GM23338 (cell line): Measurements from ENCODE around the gene FRRS1L. TPM values are rescaled to one million over a fixed set of nuclear protein-coding genes. Genes with fewer than 3 reads are reported as not detected.

ENCODE experiments used
- ATAC-seq: fragments of 200-7000 bp; cut with Tn5 transposase; 3 replicates; pipeline ENCODE4 v1.9.1; 2020
- DNase-seq: peaks from one replicate; pipeline ENCODE4 v3.0.0-alpha.2; 2015; ENCODE audit warnings: low spot score
- H2AFZ ChIP-seq: fragments of 200-600 bp; sonication (generic); 2 replicates; pipeline ENCODE4 v1.8.0; 2016; ENCODE audit warnings: antibody characterized with exemption, mild to moderate bottlenecking, moderate library complexity
- H3F3A ChIP-seq: fragments of 200-600 bp; sonication (generic); replicated peaks from 2 replicates; pipeline ENCODE4 v1.8.0; 2017; ENCODE audit warnings: antibody characterized with exemption, mixed run types, low read depth
- H3K27ac ChIP-seq: fragments of 200-600 bp; sonication (generic); 2 replicates; pipeline ENCODE4 v1.6.1; 2016; ENCODE audit warnings: low read depth
- H3K27me3 ChIP-seq: fragments of 200-600 bp; sonication (generic); 2 replicates; pipeline ENCODE4 v1.8.0; 2016; ENCODE audit warnings: mild to moderate bottlenecking, mixed run types, moderate library complexity; ENCODE audit not compliant: insufficient read depth
- H3K36me3 ChIP-seq: fragments of 200-600 bp; sonication (generic); 2 replicates; pipeline ENCODE4 v1.8.0; 2016; ENCODE audit warnings: mild to moderate bottlenecking; ENCODE audit not compliant: insufficient read depth
- H3K4me1 ChIP-seq: fragments of 200-600 bp; sonication (generic); 2 replicates; pipeline ENCODE4 v1.8.0; 2016; ENCODE audit warnings: mild to moderate bottlenecking, moderate library complexity; ENCODE audit not compliant: insufficient read depth
- H3K4me2 ChIP-seq: fragments of 200-600 bp; sonication (generic); 2 replicates; pipeline ENCODE4 v1.7.1; 2017; ENCODE audit warnings: mixed run types
- H3K4me3 ChIP-seq: fragments of 200-600 bp; sonication (generic); 2 replicates; pipeline ENCODE4 v1.6.1; 2016; ENCODE audit warnings: mixed run types
- H3K79me2 ChIP-seq: fragments of 200-600 bp; sonication (generic); replicated peaks from 2 replicates; pipeline ENCODE4 v1.8.0; 2017; ENCODE audit warnings: mild to moderate bottlenecking; ENCODE audit not compliant: insufficient read depth
- H3K9me2 ChIP-seq: fragments of 200-600 bp; sonication (generic); 2 replicates; pipeline ENCODE4 v1.8.0; 2017; ENCODE audit not compliant: insufficient read depth
- H4K20me1 ChIP-seq: fragments of 200-600 bp; sonication (generic); replicated peaks from 2 replicates; pipeline ENCODE4 v1.8.0; 2017; ENCODE audit warnings: mild to moderate bottlenecking; ENCODE audit not compliant: insufficient read depth
- H3K27ac Mint-ChIP-seq: 2 replicates; pipeline ENCODE4 v1.8.0; 2020; ENCODE audit warnings: inconsistent platforms, mild to moderate bottlenecking, moderate library complexity, mixed read lengths
- H3K27me3 Mint-ChIP-seq: 3 replicates; pipeline ENCODE4 v1.8.0; 2022; ENCODE audit warnings: low read depth, mild to moderate bottlenecking, moderate library complexity, mixed read lengths, inconsistent platforms; ENCODE audit not compliant: insufficient read depth, poor library complexity
- H3K36me3 Mint-ChIP-seq: 3 replicates; pipeline ENCODE4 v1.8.0; 2021; ENCODE audit warnings: low read depth, mild to moderate bottlenecking, inconsistent platforms, moderate library complexity, mixed read lengths
- H3K4me1 Mint-ChIP-seq: 3 replicates; pipeline ENCODE4 v1.8.0; 2020; ENCODE audit warnings: mild to moderate bottlenecking, inconsistent platforms, mixed read lengths
- H3K4me3 Mint-ChIP-seq: 3 replicates; pipeline ENCODE4 v1.8.0; 2021; ENCODE audit warnings: moderate library complexity, mild to moderate bottlenecking, inconsistent platforms, mixed read lengths
- H3K9me3 Mint-ChIP-seq: 3 replicates; pipeline ENCODE4 v1.8.0; 2020; ENCODE audit warnings: moderate library complexity, mild to moderate bottlenecking, inconsistent platforms, mixed read lengths
- CREB1 ChIP-seq: fragments of 250-450 bp; sonication (Bioruptor Pico); IDR thresholded peaks from 2 replicates; pipeline ENCODE4 v1.5.0; 2020; ENCODE audit warnings: low read depth, mild to moderate bottlenecking, moderate library complexity
- EZH2 ChIP-seq: fragments of 200-600 bp; sonication (generic); IDR thresholded peaks from one replicate; pipeline ENCODE4 v1.8.0; 2017; ENCODE audit warnings: antibody characterized with exemption, mild to moderate bottlenecking, low read depth; ENCODE audit not compliant: unreplicated experiment
- JUNB ChIP-seq: IDR thresholded peaks from one replicate; pipeline ENCODE4 v1.6.1; 2016; ENCODE audit warnings: antibody characterized with exemption; ENCODE audit not compliant: unreplicated experiment
- STAT1 ChIP-seq: IDR thresholded peaks from one replicate; pipeline ENCODE4 v1.6.1; 2016; ENCODE audit warnings: antibody characterized with exemption; ENCODE audit not compliant: unreplicated experiment
- ZNF462 ChIP-seq: fragments of 250-450 bp; sonication (Bioruptor Pico); IDR thresholded peaks from 2 replicates; pipeline ENCODE4 v1.5.0; 2020; ENCODE audit warnings: mild to moderate bottlenecking, moderate library complexity
- polyA plus RNA-seq: library from polyadenylated mRNA; unstranded; fragments of >200 nt; fragmentation: Nextera tagmentation; extraction: Ambion mirVana; gene quantifications from 2 replicates; pipeline ENCODE4 v1.2.1, GENCODE V29; 2016
- total RNA-seq: library from RNA; depleted of rRNA; stranded (reverse); fragments of >200 nt; shearing (Covaris generic); gene quantifications from 2 replicates; pipeline ENCODE4 v1.2.3, GENCODE V29; 2014
- TF ChIP-seq, protein P1 (sequence below), 2 experiments: fragments of 200-600 bp in 1 of 2; sonication (generic) in 1 of 2; conservative IDR thresholded peaks; 2 replicates each; pipeline versions ENCODE4 v1.5.1 to v1.6.1; 2016 to 2017; ENCODE audit warnings: antibody characterized with exemption in 2 of 2, low read depth in 2 of 2, mild to moderate bottlenecking in 2 of 2, moderate library complexity in 1 of 2

The FRRS1L gene
- total and polyA plus RNA-seq, 2 experiments from 2014 or later, result 0.37 to 1.1 TPM

DNA sequence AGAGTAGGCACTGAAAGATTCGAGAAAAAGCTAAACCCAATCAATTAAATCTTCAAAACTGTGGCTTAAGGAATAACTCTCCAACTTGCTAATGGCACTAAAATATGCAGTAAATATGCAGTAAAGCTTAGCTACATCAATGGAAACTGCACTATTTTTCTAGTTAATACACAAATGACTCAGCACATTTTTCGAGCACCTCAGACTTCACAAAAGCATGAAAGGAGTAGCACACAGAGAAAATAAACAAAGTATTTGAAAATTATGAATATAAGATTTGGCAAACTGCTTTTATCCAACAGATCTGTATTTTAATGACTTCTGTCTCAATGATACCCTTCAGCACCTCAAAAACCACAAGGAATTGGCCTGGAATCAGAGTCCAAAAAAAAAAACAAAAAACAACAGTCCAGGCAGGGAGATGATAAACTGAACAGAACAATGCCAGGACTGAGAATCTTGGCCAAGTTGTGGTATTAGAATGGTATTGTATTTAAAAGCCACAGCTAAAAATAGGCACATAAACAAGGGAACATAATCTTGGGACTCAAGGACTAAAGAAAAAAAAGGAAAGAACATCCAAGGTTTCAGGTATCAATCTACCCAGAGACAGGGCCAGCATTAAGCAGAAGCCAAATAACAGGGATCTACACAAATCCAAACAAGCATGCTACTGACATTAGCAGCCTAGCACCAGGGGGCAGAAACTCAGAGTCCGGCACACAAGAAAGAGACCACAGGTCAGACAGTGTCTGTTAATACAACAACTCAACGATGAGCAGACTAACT, 68.7 kb downstream of the FRRS1L start:
- H3K9me2 ChIP-seq, result no peaks in the 10 kb centered on the region
- no peaks in the 10 kb centered on the region for H3K27me3 ChIP-seq
- no peaks in the 10 kb centered on the region for H3F3A ChIP-seq
- H4K20me1 ChIP-seq, result peaks cover 57% of the 10 kb centered on the region
- peaks cover 100% of the 10 kb centered on the region for H3K79me2 ChIP-seq
- H3K27ac ChIP-seq, result 0 out of 2 replicates have a peak overlapping the region, but pooled peaks have one; percentile 0
- peaks cover 41% of the 10 kb centered on the region for H3K4me1 ChIP-seq
- H3K4me3 Mint-ChIP-seq, result no peak overlapping the region
- peaks cover 42% of the 10 kb centered on the region for H3K4me1 Mint-ChIP-seq
- ATAC-seq, result peak; percentile 73
- no peaks in the 10 kb centered on the region for H3K36me3 ChIP-seq
- DNase-seq, result peak; percentile 42
- peak overlapping the region; percentile 68 for H3K27ac Mint-ChIP-seq
- TF ChIP-seq, protein P1, sequence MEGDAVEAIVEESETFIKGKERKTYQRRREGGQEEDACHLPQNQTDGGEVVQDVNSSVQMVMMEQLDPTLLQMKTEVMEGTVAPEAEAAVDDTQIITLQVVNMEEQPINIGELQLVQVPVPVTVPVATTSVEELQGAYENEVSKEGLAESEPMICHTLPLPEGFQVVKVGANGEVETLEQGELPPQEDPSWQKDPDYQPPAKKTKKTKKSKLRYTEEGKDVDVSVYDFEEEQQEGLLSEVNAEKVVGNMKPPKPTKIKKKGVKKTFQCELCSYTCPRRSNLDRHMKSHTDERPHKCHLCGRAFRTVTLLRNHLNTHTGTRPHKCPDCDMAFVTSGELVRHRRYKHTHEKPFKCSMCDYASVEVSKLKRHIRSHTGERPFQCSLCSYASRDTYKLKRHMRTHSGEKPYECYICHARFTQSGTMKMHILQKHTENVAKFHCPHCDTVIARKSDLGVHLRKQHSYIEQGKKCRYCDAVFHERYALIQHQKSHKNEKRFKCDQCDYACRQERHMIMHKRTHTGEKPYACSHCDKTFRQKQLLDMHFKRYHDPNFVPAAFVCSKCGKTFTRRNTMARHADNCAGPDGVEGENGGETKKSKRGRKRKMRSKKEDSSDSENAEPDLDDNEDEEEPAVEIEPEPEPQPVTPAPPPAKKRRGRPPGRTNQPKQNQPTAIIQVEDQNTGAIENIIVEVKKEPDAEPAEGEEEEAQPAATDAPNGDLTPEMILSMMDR (conservative IDR thresholded peaks at IDR 0.05; ENCODE audit: low read depth in 2 of 2), result peak; percentile 26 to 42; a peak in 3 of 4 replicates
- no peak for TF ChIP-seq JUNB
- no peak for TF ChIP-seq EZH2
- no peak for TF ChIP-seq STAT1
- no peak for TF ChIP-seq ZNF462 (CRISPR knock-in tag)
- TF ChIP-seq CREB1, result no peak
- no peaks in the 10 kb centered on the region for H3K9me3 Mint-ChIP-seq
- H3K27me3 Mint-ChIP-seq, result no peaks in the 10 kb centered on the region
- H3K4me2 ChIP-seq, result peak overlapping the region; percentile 28; the same call in 1 of the 2 replicates
- H3K36me3 Mint-ChIP-seq, result peaks cover 12% of the 10 kb centered on the region
- H2AFZ ChIP-seq, result no peak overlapping the region
- no peak overlapping the region for H3K4me3 ChIP-seq
